Fibroblast of pulmonary artery (primary cell): ENCODE results near the gene TCAP.
"Not testable (repeated sequence)": the region's sequence is repeated elsewhere in the genome, so short reads cannot be mapped to it uniquely, and the experiment has no call there.

Experiments used
- DNase-seq: peaks from one replicate; pipeline ENCODE4 v3.0.0-alpha.2; 2010; ENCODE audit warnings: low read depth
- H3K4me3 ChIP-seq: replicated peaks from 2 replicates; pipeline ENCODE4 v1.5.1; 2011; ENCODE audit warnings: low read depth, mild to moderate bottlenecking, control low read depth, low read length, moderate library complexity
- CTCF ChIP-seq: IDR thresholded peaks from 2 replicates; pipeline ENCODE4 v1.5.1; 2011; ENCODE audit warnings: mild to moderate bottlenecking, control low read depth, low read length, inconsistent platforms; ENCODE audit errors: missing control alignments

TCAP gene

GRCh38 chr17:39687546-39688474 lies 22.7 kb downstream of the TCAP start, which contains the start of gene PGAP3:
PGAP3 (minus strand) TSS chr17:39688057; CDS start chr17:39688014, 43 bp downstream.
- DNase-seq, result peak; percentile 91
- peak within 1 kb of the TSS; percentile 80 for H3K4me3 ChIP-seq
- no peak for TF ChIP-seq CTCF

GRCh38 chr17:39688475-39688835 lies 23.3 kb downstream of the TCAP start:
- H3K4me3 ChIP-seq, result peak overlapping the region; percentile 80
- no peak for TF ChIP-seq CTCF
- no peak for DNase-seq

GRCh38 chr17:39688945-39689344 lies 23.8 kb downstream of the TCAP start:
- DNase-seq, result no peak
- TF ChIP-seq CTCF, result no peak
- H3K4me3 ChIP-seq, result peak overlapping the region; percentile 80

GRCh38 chr17:39694593-39694992 lies 29.4 kb downstream of the TCAP start:
- H3K4me3 ChIP-seq, result no peak overlapping the region
- DNase-seq, result no peak
- TF ChIP-seq CTCF, result no peak

GRCh38 chr17:39695089-39695474 lies 29.9 kb downstream of the TCAP start:
- no peak for TF ChIP-seq CTCF
- no peak overlapping the region for H3K4me3 ChIP-seq
- no peak for DNase-seq

GRCh38 chr17:39696731-39697130 lies 31.6 kb downstream of the TCAP start:
- DNase-seq, result no peak
- TF ChIP-seq CTCF, result no peak
- no peak overlapping the region for H3K4me3 ChIP-seq

- no peak for TF ChIP-seq CTCF
- no peak overlapping the region for H3K4me3 ChIP-seq
- no peak for DNase-seq
These were observed 32.8 kb downstream of the TCAP start for GRCh38 chr17:39697961-39698360.

GRCh38 chr17:39699157-39699817 lies 34.1 kb downstream of the TCAP start:
- not testable (repeated sequence) for DNase-seq

More at GRCh38 chr17:39699157-39699817, 34.1 kb downstream of the TCAP start:
- H3K4me3 ChIP-seq, result peak overlapping the region; percentile 75
